Skeletal muscle cell (primary cell): ENCODE data around the gene CLEC2D.
"Not testable (repeated sequence)": the region's sequence is repeated elsewhere in the genome, so short reads cannot be mapped to it uniquely, and the experiment has no call there.

Experiments used
- DNase-seq: peaks from one replicate; pipeline ENCODE4 v3.0.0-alpha.2; 2010; ENCODE audit warnings: low read depth
- H3K4me3 ChIP-seq: 2 replicates; pipeline ENCODE4 v1.5.1; 2011; ENCODE audit warnings: low read depth, mild to moderate bottlenecking, control low read depth, low read length, moderate library complexity

Gene CLEC2D

GRCh38 chr12:9650151-9650576 lies 19.3 kb upstream of the CLEC2D start:
- peak overlapping the region; percentile 69 for H3K4me3 ChIP-seq

GRCh38 chr12:9651265-9651729 lies 18.2 kb upstream of the CLEC2D start:
- DNase-seq = no peak
- H3K4me3 ChIP-seq = no peak overlapping the region

More at GRCh38 chr12:9650151-9650576, 19.3 kb upstream of the CLEC2D start:
- DNase-seq = no peak

- DNase-seq = no peak
- no peak overlapping the region for H3K4me3 ChIP-seq
These were observed 9.5 kb upstream of the CLEC2D start for GRCh38 chr12:9660046-9660445.

DNA sequence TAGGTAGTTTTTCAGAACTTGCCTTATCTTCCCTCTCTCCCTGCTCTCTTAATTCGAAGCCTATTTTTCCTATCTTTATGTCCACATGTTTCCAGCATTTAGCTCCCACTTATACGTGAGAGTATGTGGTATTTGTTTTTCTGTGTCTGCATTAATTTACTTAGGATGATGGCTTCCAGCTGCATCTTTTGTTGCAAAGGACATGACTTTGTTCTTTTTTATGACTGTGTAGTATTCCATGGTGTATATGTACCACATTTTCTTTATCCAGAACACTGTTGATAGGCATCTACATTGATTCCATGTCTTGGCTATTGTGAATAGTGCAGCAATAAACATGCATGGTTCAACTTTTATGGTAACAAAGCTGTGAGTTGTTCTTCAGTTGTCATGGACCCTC lies 7.8 kb upstream of the CLEC2D start:
- no peak for DNase-seq
- H3K4me3 ChIP-seq = no peak overlapping the region

DNA sequence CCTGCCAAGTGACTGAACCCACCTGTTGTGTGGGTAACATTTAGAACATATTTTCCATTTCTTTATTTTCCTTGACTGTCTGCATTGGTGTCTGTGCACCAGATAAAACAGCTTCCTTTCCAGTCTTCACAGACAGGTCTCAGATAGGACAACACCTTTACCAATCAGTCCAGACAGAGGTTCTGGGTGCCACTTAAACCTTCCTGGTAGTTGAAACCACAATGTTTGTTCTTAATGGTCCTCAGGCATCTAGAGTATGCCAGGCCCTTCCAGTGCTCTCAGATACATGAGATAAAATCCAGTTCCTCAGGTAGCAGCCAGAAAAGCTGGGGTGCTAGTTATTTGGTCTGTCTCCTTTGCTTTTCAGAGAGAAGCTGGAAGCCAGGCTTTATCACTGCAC lies 7.0 kb upstream of the CLEC2D start:
- no peak overlapping the region for H3K4me3 ChIP-seq
- no peak for DNase-seq

DNA sequence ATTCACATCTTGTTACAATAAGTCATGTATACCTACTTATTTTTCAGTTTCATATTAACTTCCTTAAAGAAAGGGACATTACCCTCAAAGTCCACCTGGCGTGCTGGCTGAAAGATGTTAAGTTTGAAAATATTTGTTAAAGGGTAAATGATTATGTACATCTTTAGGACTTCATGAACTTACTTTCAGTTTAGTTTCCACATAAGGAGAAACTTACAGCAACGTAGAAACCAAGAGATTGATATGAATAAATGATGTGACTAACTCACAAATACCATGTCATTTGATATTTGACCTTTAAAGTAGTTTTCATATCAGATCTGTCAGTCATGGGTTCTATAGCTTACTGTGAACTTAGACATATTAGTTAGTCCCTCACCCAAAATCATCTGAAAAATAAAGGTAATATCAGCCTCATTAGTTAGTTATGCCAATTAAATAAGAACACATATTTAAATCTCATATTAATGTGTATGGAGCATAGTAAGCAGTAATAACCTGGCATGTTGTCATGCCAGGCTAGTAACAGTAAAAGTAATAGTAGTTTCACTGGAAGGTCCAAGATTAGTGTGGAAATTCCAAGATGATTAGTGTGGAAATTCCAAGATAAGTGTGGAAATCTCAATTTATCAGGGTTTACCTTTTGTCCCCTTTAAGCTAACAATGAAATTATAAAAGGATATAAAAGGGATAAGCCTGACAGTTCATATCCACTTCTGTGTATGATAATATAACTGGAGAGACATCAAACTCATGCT lies 1.9 kb upstream of the CLEC2D start:
- H3K4me3 ChIP-seq = no peak overlapping the region

GRCh38 chr12:9668161-9669018 lies 1.1 kb upstream of the CLEC2D start:
- no peak for DNase-seq
- H3K4me3 ChIP-seq = no peak overlapping the region

More for the DNA sequence above, 1.9 kb upstream of the CLEC2D start:
- no peak for DNase-seq

GRCh38 chr12:9669019-9669326 lies 540 bp upstream of the CLEC2D start:
- H3K4me3 ChIP-seq = no peak overlapping the region
- DNase-seq = no peak

- DNase-seq, H3K4me3 ChIP-seq: not testable (repeated sequence)
These were observed 2.8 kb downstream of the CLEC2D start for GRCh38 chr12:9672340-9672739.

DNA sequence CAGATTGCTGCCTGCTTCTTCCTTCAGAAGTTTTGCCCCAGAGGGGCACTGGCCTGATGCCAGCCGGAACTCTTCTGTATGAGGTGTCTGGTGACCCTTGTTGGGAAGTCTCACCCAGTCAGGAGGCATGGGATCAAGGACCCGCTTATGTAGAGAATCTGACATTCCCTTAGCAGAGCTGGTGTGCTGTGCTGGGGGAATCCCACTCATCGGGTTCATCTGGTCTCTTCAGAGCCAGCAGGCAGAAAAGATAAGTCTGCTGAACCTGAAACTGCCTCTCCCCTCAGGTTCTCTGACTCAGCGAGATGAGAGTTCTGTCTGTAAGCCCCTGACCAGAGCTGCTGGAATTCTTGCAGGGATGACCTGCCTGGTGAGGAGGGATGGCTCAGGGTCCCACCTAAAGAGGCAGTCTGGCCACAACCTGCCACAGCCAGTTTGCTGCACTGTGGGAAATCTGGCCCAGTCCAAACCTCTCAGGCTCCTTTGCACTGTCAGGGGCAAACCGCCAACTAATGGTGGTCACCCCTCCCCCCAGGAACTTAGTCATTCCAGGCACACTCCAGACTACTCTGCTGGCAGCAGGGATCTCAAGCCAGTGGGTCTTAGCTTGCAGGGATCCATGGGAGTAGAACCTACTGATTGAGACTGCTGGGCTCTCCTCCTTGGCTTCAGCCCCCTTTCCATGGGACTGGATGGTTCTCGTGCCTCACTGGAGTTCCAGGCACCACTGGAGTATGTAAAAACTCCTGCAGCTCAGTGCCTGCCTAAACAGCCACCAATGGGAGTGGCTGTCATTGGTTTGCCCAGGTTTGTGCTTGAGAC lies 4.1 kb downstream of the CLEC2D start:
- DNase-seq = peak; percentile 84
- no peak overlapping the region for H3K4me3 ChIP-seq

DNA sequence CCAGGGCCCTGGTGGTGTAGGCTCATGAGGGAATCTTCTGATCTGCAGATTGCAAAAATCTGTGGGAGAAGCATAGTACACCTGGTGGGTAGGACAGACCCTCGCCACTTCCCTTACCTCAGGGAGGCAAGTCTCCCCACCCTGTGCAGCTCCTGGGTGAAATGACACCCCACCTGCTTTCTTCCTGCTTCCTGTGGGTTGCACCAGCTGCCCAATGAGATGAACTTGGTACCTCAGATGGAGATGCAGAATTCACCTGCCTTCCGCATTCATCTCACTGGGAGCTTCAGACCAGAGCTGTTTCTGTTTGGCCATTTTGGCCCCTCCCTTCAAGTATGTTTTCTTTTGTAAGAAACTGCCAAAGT lies 4.7 kb downstream of the CLEC2D start:
- no peak overlapping the region for H3K4me3 ChIP-seq
- DNase-seq = no peak

- not testable (repeated sequence) for DNase-seq, H3K4me3 ChIP-seq
These were observed 13.0 kb downstream of the CLEC2D start for GRCh38 chr12:9682508-9682907.

GRCh38 chr12:9682949-9683348 lies 13.4 kb downstream of the CLEC2D start:
- DNase-seq, H3K4me3 ChIP-seq: not testable (repeated sequence)

DNA sequence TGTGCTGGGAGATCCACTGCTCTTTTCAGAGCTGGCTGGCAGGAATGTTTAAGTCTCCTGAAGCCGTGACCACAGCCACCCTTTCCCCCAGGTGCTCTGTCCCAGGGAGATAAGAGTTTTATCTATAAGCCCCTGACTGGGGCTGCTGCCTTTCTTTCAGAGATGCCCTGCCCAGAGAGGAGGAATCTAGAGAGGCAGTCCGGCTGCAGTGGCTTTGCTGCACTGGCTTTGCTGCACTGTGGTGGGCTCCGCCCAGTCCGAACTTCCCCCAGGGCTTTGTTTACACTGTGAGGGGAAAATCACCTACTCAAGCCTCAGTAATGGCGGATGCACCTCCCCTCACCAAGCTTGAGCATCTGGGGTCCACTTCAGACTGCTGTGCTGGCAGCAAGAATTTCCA lies 15.9 kb downstream of the CLEC2D start:
- not testable (repeated sequence) for DNase-seq

DNA sequence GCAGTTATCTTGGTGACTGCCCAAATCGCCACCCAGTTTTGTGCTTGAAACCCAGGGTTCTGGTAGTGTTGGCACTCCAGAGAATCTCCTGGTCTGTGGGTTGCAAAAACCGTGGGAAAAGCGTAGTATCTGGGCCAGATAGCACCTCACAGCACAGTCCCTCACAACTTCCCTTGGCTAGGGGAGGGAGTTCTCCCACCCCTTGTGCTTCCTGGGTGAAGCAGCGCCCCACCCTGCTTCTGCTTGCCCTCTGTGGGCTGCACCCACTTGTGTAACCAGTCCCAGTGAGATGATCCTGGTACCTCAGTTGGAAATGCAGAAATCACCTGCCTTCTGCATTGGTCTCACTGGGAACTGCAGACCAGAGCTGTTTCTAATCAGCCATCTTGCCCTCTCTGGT lies 16.4 kb downstream of the CLEC2D start:
- no peak for DNase-seq
- no peak overlapping the region for H3K4me3 ChIP-seq

More for the DNA sequence above, 15.9 kb downstream of the CLEC2D start:
- H3K4me3 ChIP-seq = not testable (repeated sequence)

GRCh38 chr12:9687228-9687627 lies 17.7 kb downstream of the CLEC2D start:
- DNase-seq = no peak
- H3K4me3 ChIP-seq = no peak overlapping the region

- no peak for DNase-seq
- H3K4me3 ChIP-seq = no peak overlapping the region
These were observed 23.4 kb downstream of the CLEC2D start for GRCh38 chr12:9692909-9693308.

- DNase-seq = no peak
- H3K4me3 ChIP-seq = no peak overlapping the region
These were observed 24.7 kb downstream of the CLEC2D start for GRCh38 chr12:9694241-9694640.

GRCh38 chr12:9695150-9695549 lies 25.6 kb downstream of the CLEC2D start:
- not testable (repeated sequence) for DNase-seq

GRCh38 chr12:9695661-9696060 lies 26.1 kb downstream of the CLEC2D start:
- not testable (repeated sequence) for H3K4me3 ChIP-seq, DNase-seq

More at GRCh38 chr12:9695150-9695549, 25.6 kb downstream of the CLEC2D start:
- H3K4me3 ChIP-seq = not testable (repeated sequence)
